ENCODE results near the gene EPN2. TPM values are rescaled to one million over a fixed set of nuclear protein-coding genes. Genes with fewer than 3 reads are reported as not detected.
A peak's percentile ranks its signal among the peaks of the same experiment; 100 is the strongest.

The EPN2 gene
- total RNA-seq, 1 experiment from 2014 or later = 35.6 TPM

GRCh38 chr17:19317359-19318095 is 80.4 kb downstream of the EPN2 start:
- peaks cover 5% of the 10 kb centered on the region for H3K36me3 ChIP-seq (ENCODE audit: control insufficient read depth, insufficient read depth, low read length)
- no peaks in the 10 kb centered on the region for H3K27me3 ChIP-seq (replicated peaks; ENCODE audit: control insufficient read depth, insufficient read depth, low read length)
- peak in 1 of 2 experiments; percentile 53 for DNase-seq
- no peak overlapping the region for H3K27ac Mint-ChIP-seq (ENCODE audit: unreplicated experiment)
- H3K4me1 ChIP-seq = no peaks in the 10 kb centered on the region
- CTCF ChIA-PET = interaction anchor here (0.6 kb wide), 1 partner anchor 45 kb away, joined by 5 read pairs; the partner anchor contains the start of gene B9D1
- no peaks in the 10 kb centered on the region for H3K9me3 ChIP-seq
- no peaks in the 10 kb centered on the region for H3K4me1 Mint-ChIP-seq (ENCODE audit: low read depth, unreplicated experiment)
- intact Hi-C loops (cut with micrococcal nuclease; ENCODE audit: unreplicated experiment) = loop anchor here (1.0 kb wide), 1 partner anchor 130 kb away; no protein-coding TSS in a partner anchor
- POLR2A ChIA-PET = no interaction called here
- no peak overlapping the region for H3K4me3 ChIP-seq (ENCODE audit: low read depth, low read length)
- no peak overlapping the region for H3K4me3 Mint-ChIP-seq (ENCODE audit: unreplicated experiment)
- no peaks in the 10 kb centered on the region for H3K27me3 Mint-ChIP-seq (ENCODE audit: insufficient read depth, unreplicated experiment)
- no peaks in the 10 kb centered on the region for H3K9me3 Mint-ChIP-seq (ENCODE audit: unreplicated experiment)
- no TSS peak for BruUV-seq (replicated peaks)
- H3K36me3 Mint-ChIP-seq (ENCODE audit: insufficient read depth, unreplicated experiment) = peaks cover 37% of the 10 kb centered on the region
- TF ChIP-seq, protein P1, sequence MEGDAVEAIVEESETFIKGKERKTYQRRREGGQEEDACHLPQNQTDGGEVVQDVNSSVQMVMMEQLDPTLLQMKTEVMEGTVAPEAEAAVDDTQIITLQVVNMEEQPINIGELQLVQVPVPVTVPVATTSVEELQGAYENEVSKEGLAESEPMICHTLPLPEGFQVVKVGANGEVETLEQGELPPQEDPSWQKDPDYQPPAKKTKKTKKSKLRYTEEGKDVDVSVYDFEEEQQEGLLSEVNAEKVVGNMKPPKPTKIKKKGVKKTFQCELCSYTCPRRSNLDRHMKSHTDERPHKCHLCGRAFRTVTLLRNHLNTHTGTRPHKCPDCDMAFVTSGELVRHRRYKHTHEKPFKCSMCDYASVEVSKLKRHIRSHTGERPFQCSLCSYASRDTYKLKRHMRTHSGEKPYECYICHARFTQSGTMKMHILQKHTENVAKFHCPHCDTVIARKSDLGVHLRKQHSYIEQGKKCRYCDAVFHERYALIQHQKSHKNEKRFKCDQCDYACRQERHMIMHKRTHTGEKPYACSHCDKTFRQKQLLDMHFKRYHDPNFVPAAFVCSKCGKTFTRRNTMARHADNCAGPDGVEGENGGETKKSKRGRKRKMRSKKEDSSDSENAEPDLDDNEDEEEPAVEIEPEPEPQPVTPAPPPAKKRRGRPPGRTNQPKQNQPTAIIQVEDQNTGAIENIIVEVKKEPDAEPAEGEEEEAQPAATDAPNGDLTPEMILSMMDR (IDR thresholded peaks at IDR 0.05; ENCODE audit: insufficient read depth in 1 of 2, low read depth in 1 of 2, low read length in 1 of 2, severe bottlenecking in 1 of 2, unreplicated experiment in 1 of 2) = peak in 1 of 2 experiments; percentile 51

DNA sequence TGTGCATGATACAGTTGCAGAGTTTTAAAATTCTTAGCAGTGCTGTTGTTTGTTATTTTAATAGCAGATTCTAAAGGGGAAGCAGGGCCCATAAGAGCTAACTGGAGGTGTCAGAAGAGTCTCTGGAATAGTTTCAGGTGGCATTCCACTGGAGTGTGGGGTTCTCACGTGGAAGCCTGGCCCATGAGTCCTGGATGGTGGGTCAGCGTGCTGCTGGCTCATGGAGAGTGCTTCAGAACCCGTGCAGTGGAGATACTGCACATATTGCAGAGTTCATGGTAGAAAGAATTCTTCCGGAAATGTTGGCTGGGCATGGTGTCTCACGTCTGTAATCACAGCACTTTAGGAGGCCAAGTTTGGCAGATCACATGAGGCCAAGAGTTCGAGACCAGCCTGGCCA is 81.4 kb downstream of the EPN2 start:
- Mint-ChIP-seq H3K9me3 (ENCODE audit: unreplicated experiment) (peaks cover 7% of the 10 kb centered on the region), H3K4me1 (ENCODE audit: low read depth, unreplicated experiment) (no peaks in the 10 kb centered on the region), H3K36me3 (ENCODE audit: insufficient read depth, unreplicated experiment) (peaks cover 41% of the 10 kb centered on the region), H3K27me3 (ENCODE audit: insufficient read depth, unreplicated experiment) (no peaks in the 10 kb centered on the region), H3K27ac (ENCODE audit: unreplicated experiment) (no peak overlapping the region), H3K4me3 (ENCODE audit: unreplicated experiment) (no peak overlapping the region)
- BruUV-seq (replicated peaks) = no TSS peak
- Histone ChIP-seq H3K9me3 (no peaks in the 10 kb centered on the region), H3K27me3 (replicated peaks; ENCODE audit: control insufficient read depth, insufficient read depth, low read length) (no peaks in the 10 kb centered on the region), H3K4me1 (no peaks in the 10 kb centered on the region), H3K36me3 (ENCODE audit: control insufficient read depth, insufficient read depth, low read length) (peaks cover 4% of the 10 kb centered on the region), H3K4me3 (ENCODE audit: low read depth, low read length) (no peak overlapping the region)
- ChIA-PET CTCF (no interaction called here), POLR2A (no interaction called here)
- DNase-seq = no peak
- TF ChIP-seq, protein P1 (IDR thresholded peaks at IDR 0.05; ENCODE audit: insufficient read depth in 1 of 2, low read depth in 1 of 2, low read length in 1 of 2, severe bottlenecking in 1 of 2, unreplicated experiment in 1 of 2) = no peak
- intact Hi-C loops (cut with micrococcal nuclease; ENCODE audit: unreplicated experiment) = no loop called here

DNA sequence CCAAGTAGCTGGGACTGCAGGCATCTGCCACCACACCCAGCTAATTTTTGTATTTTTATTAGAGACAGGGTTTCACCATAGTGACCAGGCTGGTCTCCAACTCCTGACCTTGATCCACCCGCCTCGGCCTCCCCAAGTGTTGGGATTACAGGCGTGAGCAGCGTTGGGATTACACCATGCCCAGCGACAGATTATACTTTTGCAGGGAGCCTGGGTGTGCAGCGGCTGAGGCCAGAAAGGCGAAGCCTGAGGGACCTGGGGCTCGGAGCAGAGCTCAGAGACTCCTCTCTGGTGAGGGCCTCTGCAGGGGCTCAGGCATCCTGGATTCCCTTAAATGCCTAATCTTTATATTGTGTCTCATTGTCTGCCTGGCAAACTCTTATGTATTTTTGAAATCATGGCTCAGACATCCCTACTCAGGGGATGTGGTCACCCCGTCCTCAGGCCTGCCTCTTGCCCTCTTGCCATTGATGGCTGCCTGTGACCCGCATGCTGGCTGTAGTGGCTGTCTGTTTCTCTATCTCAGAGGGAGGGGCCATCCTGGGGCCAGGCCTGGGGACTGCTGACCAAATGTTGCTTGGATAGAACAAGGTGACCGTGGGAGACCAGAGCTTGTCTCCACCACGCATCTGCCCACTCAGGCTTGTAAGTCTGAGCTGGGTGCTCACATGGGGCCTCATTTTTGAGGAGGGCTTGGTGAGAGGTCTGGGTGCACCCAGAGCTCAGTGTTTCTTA is 82.8 kb downstream of the EPN2 start:
- Histone ChIP-seq H3K9me3 (peaks cover 5% of the 10 kb centered on the region; the same call in 1 of the 2 replicates), H3K27me3 (replicated peaks; ENCODE audit: control insufficient read depth, insufficient read depth, low read length) (no peaks in the 10 kb centered on the region), H3K4me1 (no peaks in the 10 kb centered on the region), H3K4me3 (ENCODE audit: low read depth, low read length) (no peak overlapping the region), H3K36me3 (ENCODE audit: control insufficient read depth, insufficient read depth, low read length) (peaks cover 4% of the 10 kb centered on the region)
- ChIA-PET CTCF (no interaction called here), POLR2A (interaction anchor here (0.7 kb wide), 1 partner anchor 60 kb away, joined by 6 read pairs; no protein-coding TSS in a partner anchor)
- BruUV-seq (replicated peaks) = no TSS peak
- no peak overlapping the region for H3K27ac Mint-ChIP-seq (ENCODE audit: unreplicated experiment)
- intact Hi-C loops (cut with micrococcal nuclease; ENCODE audit: unreplicated experiment) = no loop called here
- H3K27me3 Mint-ChIP-seq (ENCODE audit: insufficient read depth, unreplicated experiment) = no peaks in the 10 kb centered on the region
- peak in 1 of 2 experiments; percentile 21 for DNase-seq
- no peaks in the 10 kb centered on the region for H3K4me1 Mint-ChIP-seq (ENCODE audit: low read depth, unreplicated experiment)
- TF ChIP-seq, protein P1 (IDR thresholded peaks at IDR 0.05; ENCODE audit: insufficient read depth in 1 of 2, low read depth in 1 of 2, low read length in 1 of 2, severe bottlenecking in 1 of 2, unreplicated experiment in 1 of 2) = no peak
- H3K36me3 Mint-ChIP-seq (ENCODE audit: insufficient read depth, unreplicated experiment) = peaks cover 39% of the 10 kb centered on the region
- H3K9me3 Mint-ChIP-seq (ENCODE audit: unreplicated experiment) = peaks cover 14% of the 10 kb centered on the region
- no peak overlapping the region for H3K4me3 Mint-ChIP-seq (ENCODE audit: unreplicated experiment)
